ENCODE measurements around the gene MYO3B.

The MYO3B gene

GRCh38 chr2:170163411-170164065 lies 14.4 kb upstream of the MYO3B start:
- Histone ChIP-seq H3K4me3 (replicated peaks; ENCODE audit: low read depth, low read length) (no peak overlapping the region), H3K27me3 (replicated peaks; ENCODE audit: control insufficient read depth, insufficient read depth, low read length) (no peaks in the 10 kb centered on the region), H3K36me3 (ENCODE audit: control insufficient read depth, insufficient read depth, low read length) (no peaks in the 10 kb centered on the region)
- TF ChIP-seq, protein P1, sequence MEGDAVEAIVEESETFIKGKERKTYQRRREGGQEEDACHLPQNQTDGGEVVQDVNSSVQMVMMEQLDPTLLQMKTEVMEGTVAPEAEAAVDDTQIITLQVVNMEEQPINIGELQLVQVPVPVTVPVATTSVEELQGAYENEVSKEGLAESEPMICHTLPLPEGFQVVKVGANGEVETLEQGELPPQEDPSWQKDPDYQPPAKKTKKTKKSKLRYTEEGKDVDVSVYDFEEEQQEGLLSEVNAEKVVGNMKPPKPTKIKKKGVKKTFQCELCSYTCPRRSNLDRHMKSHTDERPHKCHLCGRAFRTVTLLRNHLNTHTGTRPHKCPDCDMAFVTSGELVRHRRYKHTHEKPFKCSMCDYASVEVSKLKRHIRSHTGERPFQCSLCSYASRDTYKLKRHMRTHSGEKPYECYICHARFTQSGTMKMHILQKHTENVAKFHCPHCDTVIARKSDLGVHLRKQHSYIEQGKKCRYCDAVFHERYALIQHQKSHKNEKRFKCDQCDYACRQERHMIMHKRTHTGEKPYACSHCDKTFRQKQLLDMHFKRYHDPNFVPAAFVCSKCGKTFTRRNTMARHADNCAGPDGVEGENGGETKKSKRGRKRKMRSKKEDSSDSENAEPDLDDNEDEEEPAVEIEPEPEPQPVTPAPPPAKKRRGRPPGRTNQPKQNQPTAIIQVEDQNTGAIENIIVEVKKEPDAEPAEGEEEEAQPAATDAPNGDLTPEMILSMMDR (IDR thresholded peaks at IDR 0.05; ENCODE audit: insufficient read depth, low read length, poor library complexity, severe bottlenecking) = no peak
- no peak for DNase-seq (ENCODE audit: extremely low read depth, insufficient read length)

GRCh38 chr2:170165129-170165528 lies 12.8 kb upstream of the MYO3B start:
- DNase-seq (ENCODE audit: extremely low read depth, insufficient read length) = no peak
- no peaks in the 10 kb centered on the region for H3K36me3 ChIP-seq (ENCODE audit: control insufficient read depth, insufficient read depth, low read length)
- TF ChIP-seq, protein P1 (IDR thresholded peaks at IDR 0.05; ENCODE audit: insufficient read depth, low read length, poor library complexity, severe bottlenecking) = no peak

GRCh38 chr2:170166735-170167134 lies 11.2 kb upstream of the MYO3B start:
- H3K4me3 ChIP-seq (replicated peaks; ENCODE audit: low read depth, low read length) = no peak overlapping the region
- no peak for DNase-seq (ENCODE audit: extremely low read depth, insufficient read length)
- H3K27me3 ChIP-seq (replicated peaks; ENCODE audit: control insufficient read depth, insufficient read depth, low read length) = no peaks in the 10 kb centered on the region
- no peaks in the 10 kb centered on the region for H3K36me3 ChIP-seq (ENCODE audit: control insufficient read depth, insufficient read depth, low read length)
- TF ChIP-seq, protein P1 (IDR thresholded peaks at IDR 0.05; ENCODE audit: insufficient read depth, low read length, poor library complexity, severe bottlenecking) = no peak

More at GRCh38 chr2:170165129-170165528, 12.8 kb upstream of the MYO3B start:
- Histone ChIP-seq H3K27me3 (replicated peaks; ENCODE audit: control insufficient read depth, insufficient read depth, low read length) (no peaks in the 10 kb centered on the region), H3K4me3 (replicated peaks; ENCODE audit: low read depth, low read length) (no peak overlapping the region)

- TF ChIP-seq, protein P1 (IDR thresholded peaks at IDR 0.05; ENCODE audit: insufficient read depth, low read length, poor library complexity, severe bottlenecking) = no peak
These were observed 7.5 kb upstream of the MYO3B start for GRCh38 chr2:170170281-170171040.

DNA sequence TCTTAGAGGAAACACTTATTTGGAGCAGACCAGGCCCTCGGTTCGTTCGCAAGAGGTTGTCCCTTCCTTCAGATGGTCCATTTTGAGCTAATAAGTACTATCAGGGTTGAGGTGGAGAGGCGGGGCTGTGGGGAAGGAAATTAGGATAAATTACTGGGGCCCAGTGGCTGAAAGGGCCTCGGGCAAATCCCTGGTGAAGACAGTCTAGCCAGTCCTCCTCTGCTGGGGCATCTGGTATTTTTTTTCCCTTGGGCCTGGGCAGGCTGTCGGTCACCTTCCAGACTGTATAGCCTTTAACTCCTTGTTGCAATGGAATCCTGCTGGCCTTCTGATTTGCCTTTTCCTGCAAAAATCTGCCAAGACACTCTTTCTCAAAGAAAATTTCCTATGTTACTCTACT lies 1.7 kb upstream of the MYO3B start:
- Histone ChIP-seq H3K27me3 (replicated peaks; ENCODE audit: control insufficient read depth, insufficient read depth, low read length) (no peaks in the 10 kb centered on the region), H3K36me3 (ENCODE audit: control insufficient read depth, insufficient read depth, low read length) (no peaks in the 10 kb centered on the region), H3K4me3 (replicated peaks; ENCODE audit: low read depth, low read length) (no peak overlapping the region)
- DNase-seq (ENCODE audit: extremely low read depth, insufficient read length) = no peak
- TF ChIP-seq, protein P1 (IDR thresholded peaks at IDR 0.05; ENCODE audit: insufficient read depth, low read length, poor library complexity, severe bottlenecking) = no peak

More at GRCh38 chr2:170170281-170171040, 7.5 kb upstream of the MYO3B start:
- no peaks in the 10 kb centered on the region for H3K36me3 ChIP-seq (ENCODE audit: control insufficient read depth, insufficient read depth, low read length)
- no peaks in the 10 kb centered on the region for H3K27me3 ChIP-seq (replicated peaks; ENCODE audit: control insufficient read depth, insufficient read depth, low read length)
- H3K4me3 ChIP-seq (replicated peaks; ENCODE audit: low read depth, low read length) = no peak overlapping the region
- DNase-seq (ENCODE audit: extremely low read depth, insufficient read length) = no peak
